ENCODE results near the gene APCDD1. TPM values are rescaled to one million over a fixed set of nuclear protein-coding genes. Genes with fewer than 3 reads are reported as not detected.

APCDD1 gene
- total and polyA plus RNA-seq, 4 donors, result 0.51 to 2.8 (median 1.5) TPM

DNA sequence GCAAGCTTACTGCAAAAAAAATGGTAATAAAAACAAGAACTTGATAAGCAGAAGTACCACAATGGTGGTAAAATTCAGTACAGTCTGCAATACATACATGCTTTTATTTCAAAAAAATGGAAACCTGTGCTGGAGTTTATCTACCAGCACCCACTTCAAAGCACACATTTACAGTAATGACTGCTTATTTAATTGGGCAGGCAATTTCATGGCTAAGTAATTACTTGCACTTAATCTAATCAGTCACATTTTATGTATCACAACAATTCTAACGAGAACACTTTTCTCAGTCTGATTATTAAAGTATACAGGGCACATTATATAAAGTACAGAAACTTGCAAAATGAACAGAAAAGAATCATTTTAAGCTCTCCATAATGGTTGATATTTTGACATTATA lies 5.2 kb downstream of the APCDD1 start:
- TF ChIP-seq NR2F2 (IDR thresholded peaks at IDR 0.05) (no peak), RAD21 (IDR thresholded peaks at IDR 0.05) (no peak), GABPA (IDR thresholded peaks at IDR 0.05 in 1 of 2, conservative IDR thresholded peaks at IDR 0.05 in 1 of 2) (no peak), ZBTB33 (IDR thresholded peaks at IDR 0.05) (no peak), FOXA2 (IDR thresholded peaks at IDR 0.05) (no peak), YY1 (IDR thresholded peaks at IDR 0.05) (no peak), HNF4G (IDR thresholded peaks at IDR 0.05) (no peak), JUND (IDR thresholded peaks at IDR 0.05) (no peak), EGR1 (IDR thresholded peaks at IDR 0.05; ENCODE audit: low read depth in 2 of 2) (no peak), SP1 (IDR thresholded peaks at IDR 0.05) (no peak), HNF4A (conservative IDR thresholded peaks at IDR 0.05) (no peak), FOXA1 (IDR thresholded peaks at IDR 0.05) (no peak), TAF1 (conservative IDR thresholded peaks at IDR 0.05) (no peak)
- TF ChIP-seq, protein P1, sequence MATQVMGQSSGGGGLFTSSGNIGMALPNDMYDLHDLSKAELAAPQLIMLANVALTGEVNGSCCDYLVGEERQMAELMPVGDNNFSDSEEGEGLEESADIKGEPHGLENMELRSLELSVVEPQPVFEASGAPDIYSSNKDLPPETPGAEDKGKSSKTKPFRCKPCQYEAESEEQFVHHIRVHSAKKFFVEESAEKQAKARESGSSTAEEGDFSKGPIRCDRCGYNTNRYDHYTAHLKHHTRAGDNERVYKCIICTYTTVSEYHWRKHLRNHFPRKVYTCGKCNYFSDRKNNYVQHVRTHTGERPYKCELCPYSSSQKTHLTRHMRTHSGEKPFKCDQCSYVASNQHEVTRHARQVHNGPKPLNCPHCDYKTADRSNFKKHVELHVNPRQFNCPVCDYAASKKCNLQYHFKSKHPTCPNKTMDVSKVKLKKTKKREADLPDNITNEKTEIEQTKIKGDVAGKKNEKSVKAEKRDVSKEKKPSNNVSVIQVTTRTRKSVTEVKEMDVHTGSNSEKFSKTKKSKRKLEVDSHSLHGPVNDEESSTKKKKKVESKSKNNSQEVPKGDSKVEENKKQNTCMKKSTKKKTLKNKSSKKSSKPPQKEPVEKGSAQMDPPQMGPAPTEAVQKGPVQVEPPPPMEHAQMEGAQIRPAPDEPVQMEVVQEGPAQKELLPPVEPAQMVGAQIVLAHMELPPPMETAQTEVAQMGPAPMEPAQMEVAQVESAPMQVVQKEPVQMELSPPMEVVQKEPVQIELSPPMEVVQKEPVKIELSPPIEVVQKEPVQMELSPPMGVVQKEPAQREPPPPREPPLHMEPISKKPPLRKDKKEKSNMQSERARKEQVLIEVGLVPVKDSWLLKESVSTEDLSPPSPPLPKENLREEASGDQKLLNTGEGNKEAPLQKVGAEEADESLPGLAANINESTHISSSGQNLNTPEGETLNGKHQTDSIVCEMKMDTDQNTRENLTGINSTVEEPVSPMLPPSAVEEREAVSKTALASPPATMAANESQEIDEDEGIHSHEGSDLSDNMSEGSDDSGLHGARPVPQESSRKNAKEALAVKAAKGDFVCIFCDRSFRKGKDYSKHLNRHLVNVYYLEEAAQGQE (IDR thresholded peaks at IDR 0.05), result no peak
- TF ChIP-seq, protein P2, sequence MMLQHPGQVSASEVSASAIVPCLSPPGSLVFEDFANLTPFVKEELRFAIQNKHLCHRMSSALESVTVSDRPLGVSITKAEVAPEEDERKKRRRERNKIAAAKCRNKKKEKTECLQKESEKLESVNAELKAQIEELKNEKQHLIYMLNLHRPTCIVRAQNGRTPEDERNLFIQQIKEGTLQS (IDR thresholded peaks at IDR 0.05), result no peak
- TF ChIP-seq, protein P3, sequence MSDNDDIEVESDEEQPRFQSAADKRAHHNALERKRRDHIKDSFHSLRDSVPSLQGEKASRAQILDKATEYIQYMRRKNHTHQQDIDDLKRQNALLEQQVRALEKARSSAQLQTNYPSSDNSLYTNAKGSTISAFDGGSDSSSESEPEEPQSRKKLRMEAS (IDR thresholded peaks at IDR 0.05), result no peak
- H3K4me3 ChIP-seq (ENCODE audit: low read depth in 1 of 3, low read length in 3 of 3), result no peak overlapping the region
- WGBS, result 1% methylated on average over 1 of the region's 1 CpG

GRCh38 chr18:10460414-10461018 lies 6.1 kb downstream of the APCDD1 start:
- H3K27me3 ChIP-seq (ENCODE audit: control insufficient read depth in 4 of 4, insufficient read depth in 4 of 4, low read length in 3 of 4), result peaks cover 0 to 19% (median 6%) of the 10 kb centered on the region in 4 donors
- peaks cover 0 to 4% (median under 1%) of the 10 kb centered on the region in 4 donors for H3K4me1 ChIP-seq (ENCODE audit: control insufficient read depth in 4 of 4, insufficient read depth in 4 of 4, low read length in 3 of 4)
- no peaks in the 10 kb centered on the region for H3K9me3 ChIP-seq (ENCODE audit: control insufficient read depth in 4 of 4, low read length in 3 of 4)
- no peak for DNase-seq (ENCODE audit: low spot score)
- WGBS, result 86% methylated on average over 8 of the region's 8 CpGs
- no peaks in the 10 kb centered on the region for H3K36me3 ChIP-seq (ENCODE audit: control insufficient read depth in 4 of 4, insufficient read depth in 3 of 4, low read depth in 1 of 4, low read length in 3 of 4)
- no peak overlapping the region for H3K4me3 ChIP-seq (ENCODE audit: low read depth in 1 of 3, low read length in 3 of 3)
- TF ChIP-seq TAF1 (conservative IDR thresholded peaks at IDR 0.05) (no peak), FOXA2 (IDR thresholded peaks at IDR 0.05) (no peak), JUND (IDR thresholded peaks at IDR 0.05) (no peak), YY1 (IDR thresholded peaks at IDR 0.05) (no peak), RAD21 (IDR thresholded peaks at IDR 0.05) (no peak), ZBTB33 (IDR thresholded peaks at IDR 0.05) (no peak), GABPA (IDR thresholded peaks at IDR 0.05 in 1 of 2, conservative IDR thresholded peaks at IDR 0.05 in 1 of 2) (no peak), HNF4A (conservative IDR thresholded peaks at IDR 0.05) (no peak)
- TF ChIP-seq, protein P1 (IDR thresholded peaks at IDR 0.05), result no peak
- TF ChIP-seq, protein P2 (IDR thresholded peaks at IDR 0.05), result no peak
- TF ChIP-seq, protein P3 (IDR thresholded peaks at IDR 0.05), result no peak
- H3K9ac ChIP-seq (ENCODE audit: low read depth in 1 of 2, low read length in 2 of 2), result no peak overlapping the region
- no peak overlapping the region for H3K27ac ChIP-seq (ENCODE audit: low read depth in 1 of 2, low read length in 2 of 2)

More for the DNA sequence above, 5.2 kb downstream of the APCDD1 start:
- H3K27ac ChIP-seq (ENCODE audit: low read depth in 1 of 2, low read length in 2 of 2), result no peak overlapping the region
- H3K9ac ChIP-seq (ENCODE audit: low read depth in 1 of 2, low read length in 2 of 2), result no peak overlapping the region
- H3K36me3 ChIP-seq (ENCODE audit: control insufficient read depth in 4 of 4, insufficient read depth in 3 of 4, low read depth in 1 of 4, low read length in 3 of 4), result no peaks in the 10 kb centered on the region
- DNase-seq (ENCODE audit: low spot score), result no peak
- H3K9me3 ChIP-seq (ENCODE audit: control insufficient read depth in 4 of 4, low read length in 3 of 4), result no peaks in the 10 kb centered on the region
- H3K4me1 ChIP-seq (ENCODE audit: control insufficient read depth in 4 of 4, insufficient read depth in 4 of 4, low read length in 3 of 4), result peaks cover 6 to 12% (median 8%) of the 10 kb centered on the region in 4 donors
- H3K27me3 ChIP-seq (ENCODE audit: control insufficient read depth in 4 of 4, insufficient read depth in 4 of 4, low read length in 3 of 4), result peaks cover 0 to 22% (median 10%) of the 10 kb centered on the region in 4 donors

Data from liver (tissue), 9 donors.